Ectodermal cell (in vitro differentiated cells): Measurements from ENCODE around the gene TTLL3.

Experiments
- H3K27ac ChIP-seq: 2 replicates; pipeline ENCODE4 v1.7.0; 2013; ENCODE audit warnings: mild to moderate bottlenecking, low read depth, low read length; ENCODE audit not compliant: insufficient read depth, poor library complexity, severe bottlenecking
- H3K27me3 ChIP-seq: 2 replicates; pipeline ENCODE4 v1.7.0; 2013; ENCODE audit warnings: mild to moderate bottlenecking, low read length; ENCODE audit not compliant: insufficient read depth, control insufficient read depth, poor library complexity, severe bottlenecking
- H3K36me3 ChIP-seq: one replicate; pipeline ENCODE4 v1.7.0; 2013; ENCODE audit warnings: low read length; ENCODE audit not compliant: control insufficient read depth, insufficient read depth
- H3K4me1 ChIP-seq: one replicate; pipeline ENCODE4 v1.7.0; 2013; ENCODE audit warnings: low read length; ENCODE audit not compliant: control insufficient read depth, insufficient read depth
- H3K4me3 ChIP-seq: 2 replicates; pipeline ENCODE4 v1.7.0; 2013; ENCODE audit warnings: low read depth, low read length, control low read depth; ENCODE audit not compliant: insufficient read depth
- H3K9me3 ChIP-seq: 2 replicates; pipeline ENCODE4 v1.7.0; 2013; ENCODE audit warnings: mild to moderate bottlenecking, low read length, moderate library complexity; ENCODE audit not compliant: control insufficient read depth
- WGBS, 2 experiments: methylation state at CpG; one replicate each; pipeline ENCODE4 v1.1.7; 2013; ENCODE audit warnings: missing lambda C conversion rate in 2 of 2; 5-methylcytosine and 5-hydroxymethylcytosine counted together

TTLL3 gene

DNA sequence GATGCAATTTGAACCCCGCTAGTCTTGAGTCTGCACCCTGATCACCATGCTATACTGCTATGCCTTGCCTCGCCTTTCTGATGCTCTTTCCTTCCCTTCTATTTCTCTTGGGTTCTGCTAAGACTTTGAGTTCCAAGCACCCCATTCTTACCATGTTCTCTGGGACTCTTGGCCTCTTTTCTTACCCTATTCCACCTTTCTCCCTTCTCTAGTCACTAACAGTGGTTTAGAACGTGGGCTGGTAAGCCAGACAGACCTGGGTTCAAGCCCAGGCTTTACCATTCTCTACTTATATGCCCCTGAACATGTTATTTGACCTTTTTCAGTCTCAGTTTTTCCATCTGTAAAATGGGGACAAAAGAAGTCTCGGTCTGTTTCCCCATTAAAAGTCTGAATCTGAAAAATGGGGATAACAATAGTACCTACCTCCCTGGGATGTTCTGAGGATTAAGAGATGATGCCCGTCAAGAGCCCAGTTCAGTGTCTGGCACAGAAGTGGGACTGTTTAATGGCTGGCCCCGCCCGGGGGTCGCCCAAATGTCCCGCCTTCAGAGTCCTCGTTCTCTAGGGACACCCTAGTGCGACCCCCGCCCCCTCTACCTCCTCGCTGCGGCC lies 18.2 kb upstream of the TTLL3 start:
- Histone ChIP-seq H3K36me3 (peaks cover 19% of the 10 kb centered on the region), H3K4me1 (no peaks in the 10 kb centered on the region), H3K27ac (peak overlapping the region; percentile 100), H3K4me3 (peak overlapping the region; percentile 95), H3K9me3 (no peaks in the 10 kb centered on the region), H3K27me3 (no peaks in the 10 kb centered on the region)
- 20% methylated on average over 14 of the region's 14 CpGs for WGBS, 2 experiments

DNA sequence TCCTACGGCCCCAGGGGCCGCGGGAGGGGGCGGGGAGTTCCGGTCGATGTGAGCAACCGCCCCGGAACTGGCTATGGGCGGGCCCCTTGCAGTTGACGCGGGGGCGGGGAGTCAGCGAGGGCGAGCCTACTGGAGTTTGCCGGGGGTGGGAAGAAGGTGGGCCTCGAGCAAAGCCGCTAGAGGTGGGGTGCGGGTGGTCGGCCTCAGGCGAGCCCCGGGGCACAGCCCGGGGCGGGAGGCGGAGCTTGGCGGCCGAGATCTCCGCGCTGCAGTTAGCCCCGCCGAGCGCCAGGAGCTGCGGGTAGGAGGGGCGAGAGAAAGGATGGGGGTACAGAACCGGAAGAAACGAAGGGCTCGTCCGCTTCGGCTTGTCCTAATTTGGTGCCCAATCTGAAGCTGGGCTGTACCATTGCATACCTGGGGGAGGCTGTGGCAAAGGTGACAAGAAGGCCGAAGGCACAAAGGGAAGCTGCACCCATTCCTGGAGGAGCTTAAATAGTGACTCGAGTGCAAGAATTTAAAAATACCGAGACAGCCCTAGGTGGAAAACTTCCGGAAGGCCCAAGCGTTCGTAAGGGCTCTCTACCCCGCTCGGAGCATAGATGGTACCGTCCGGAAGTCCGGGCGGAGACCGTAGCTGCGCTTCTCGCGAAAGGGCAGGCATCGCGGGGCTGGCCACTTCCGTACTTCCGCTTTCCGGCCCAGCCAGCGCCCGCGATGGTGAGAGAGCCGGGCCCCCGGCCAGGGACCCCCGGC lies 17.5 kb upstream of the TTLL3 start, which contains the start of the genes ARPC4 and TADA3:
Gene ARPC4 (plus strand): TSS at position 678 of the 756 bp plus-strand sequence. CDS start 40 bp downstream, at position 718.
Gene TADA3 (minus strand): TSS at position 69 of the 756 bp plus-strand sequence. CDS start 1,007 bp downstream, outside the sequence.
- Histone ChIP-seq H3K27me3 (no peaks in the 10 kb centered on the region), H3K36me3 (peaks cover 23% of the 10 kb centered on the region), H3K4me3 (peak within 1 kb of the TSS; percentile 95), H3K4me1 (no peaks in the 10 kb centered on the region), H3K27ac (peak within 1 kb of the TSS; percentile 100), H3K9me3 (no peaks in the 10 kb centered on the region)
- WGBS, 2 experiments, result 0% methylated on average over 65 of the region's 65 CpGs

DNA sequence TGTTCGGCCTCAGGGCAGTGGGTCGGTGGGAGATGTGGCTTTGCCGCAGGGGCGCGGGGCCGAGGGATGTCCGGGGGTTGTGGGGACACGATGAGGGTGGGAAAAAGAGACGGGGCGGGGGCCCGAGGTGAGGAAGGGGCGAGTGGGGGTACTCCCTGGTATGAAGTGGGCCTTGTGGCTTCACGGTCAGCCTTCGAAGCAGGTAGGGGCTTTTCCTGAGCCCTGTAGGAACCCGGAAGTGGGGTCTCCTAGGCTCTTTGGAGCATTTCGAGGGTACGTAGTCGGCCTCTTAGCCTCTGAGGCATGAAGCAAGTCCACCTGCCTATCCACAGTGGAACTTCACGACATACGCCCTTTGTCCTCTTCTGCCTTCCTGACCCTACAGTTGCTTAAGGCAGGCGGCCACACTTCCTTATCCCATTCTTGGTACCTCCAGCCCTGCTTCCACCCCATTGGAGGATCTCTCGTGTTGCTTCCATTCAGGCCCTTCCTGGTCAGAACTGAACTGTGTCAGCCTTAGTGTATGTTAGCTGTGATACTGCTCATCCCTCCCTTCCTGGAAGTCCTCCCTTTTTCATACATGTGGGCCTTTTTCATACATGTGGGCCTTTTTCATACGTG lies 16.8 kb upstream of the TTLL3 start:
- H3K36me3 ChIP-seq, result peaks cover 29% of the 10 kb centered on the region
- H3K4me3 ChIP-seq, result peak overlapping the region; percentile 95
- 1 to 2% methylated on average over 23 of the region's 23 CpGs for WGBS, 2 experiments
- no peaks in the 10 kb centered on the region for H3K4me1 ChIP-seq
- H3K27ac ChIP-seq, result peak overlapping the region; percentile 100
- no peaks in the 10 kb centered on the region for H3K9me3 ChIP-seq
- H3K27me3 ChIP-seq, result no peaks in the 10 kb centered on the region

DNA sequence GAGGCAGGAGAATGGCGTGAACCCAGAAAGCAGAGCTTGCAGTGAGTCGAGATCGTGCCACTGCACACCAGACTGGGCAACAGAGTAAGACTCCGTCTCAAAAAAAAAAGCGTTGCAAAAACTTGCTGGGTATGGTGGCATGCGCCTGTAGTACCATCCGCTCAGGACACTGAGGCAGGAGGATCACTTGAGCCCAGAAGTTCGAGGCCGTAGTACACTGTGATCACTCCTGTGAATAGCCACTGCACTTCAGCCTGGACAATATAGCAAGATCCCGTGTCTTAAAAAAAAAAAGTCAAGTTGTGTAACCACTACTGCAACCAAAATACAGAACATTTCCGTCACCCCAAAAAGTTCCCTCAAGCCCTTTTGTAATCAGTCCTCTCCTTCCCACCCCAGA lies 15.7 kb upstream of the TTLL3 start:
- Histone ChIP-seq H3K4me1 (no peaks in the 10 kb centered on the region), H3K27ac (no peak overlapping the region), H3K27me3 (no peaks in the 10 kb centered on the region), H3K36me3 (peaks cover 30% of the 10 kb centered on the region), H3K9me3 (no peaks in the 10 kb centered on the region), H3K4me3 (no peak overlapping the region)
- 94 to 96% methylated on average over 11 of the region's 11 CpGs for WGBS, 2 experiments

DNA sequence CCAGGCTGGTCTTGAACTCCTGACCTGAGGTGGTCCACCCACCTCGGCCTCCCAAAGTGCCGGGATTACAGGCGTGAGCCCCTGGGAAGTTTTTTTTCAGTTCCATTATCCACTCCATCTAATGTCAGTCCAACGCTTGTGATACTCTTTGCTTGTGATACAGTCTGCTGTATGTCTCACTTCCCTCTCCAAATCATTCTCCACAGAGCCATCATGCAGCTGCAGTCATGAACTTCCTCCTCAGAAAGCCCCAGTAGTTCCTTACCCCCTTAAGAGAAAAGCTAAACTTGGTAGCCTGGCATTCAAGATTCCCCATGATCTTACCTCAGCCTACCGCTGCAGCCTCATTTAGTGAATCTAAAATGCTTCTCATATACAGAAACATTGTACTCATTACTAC lies 14.9 kb upstream of the TTLL3 start:
- Histone ChIP-seq H3K9me3 (no peaks in the 10 kb centered on the region), H3K27ac (no peak overlapping the region), H3K36me3 (peaks cover 30% of the 10 kb centered on the region), H3K4me1 (no peaks in the 10 kb centered on the region), H3K27me3 (no peaks in the 10 kb centered on the region), H3K4me3 (no peak overlapping the region)
- 96% methylated on average over 5 of the region's 5 CpGs for WGBS, 2 experiments

DNA sequence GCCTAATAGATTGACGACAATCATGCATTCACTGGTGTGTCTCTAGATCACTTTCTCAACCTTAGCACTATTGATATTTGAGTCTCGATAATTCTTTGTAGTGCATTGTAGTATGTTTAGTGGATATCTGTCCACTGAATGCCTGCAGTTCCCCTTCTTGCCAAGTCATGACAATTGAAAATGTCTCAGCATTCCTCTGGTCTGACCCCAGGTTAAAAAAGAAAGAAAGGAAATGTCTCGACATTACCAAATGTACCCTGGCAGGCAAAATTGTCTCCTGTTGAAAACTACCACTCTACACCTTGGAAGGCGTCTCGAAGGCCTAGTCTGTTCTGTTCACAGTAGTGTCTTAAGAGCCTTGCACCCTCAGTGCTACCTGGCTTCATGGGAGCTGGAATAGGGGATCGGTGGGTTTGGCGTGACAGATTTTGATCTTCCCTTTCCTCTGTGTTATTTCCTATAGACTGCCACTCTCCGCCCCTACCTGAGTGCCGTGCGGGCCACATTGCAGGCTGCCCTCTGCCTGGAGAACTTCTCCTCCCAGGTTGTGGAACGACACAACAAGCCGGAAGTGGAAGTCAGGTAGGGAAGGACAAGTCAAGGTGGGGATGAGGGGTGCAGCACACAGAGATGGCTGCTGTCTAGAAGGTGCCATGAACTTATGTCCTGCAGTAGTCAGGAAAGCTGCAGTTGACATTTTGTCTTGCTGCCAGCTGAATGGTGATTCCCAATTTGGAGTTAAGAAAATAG lies 12.7 kb upstream of the TTLL3 start:
- WGBS, 2 experiments, result 95 to 96% methylated on average over 12 of the region's 12 CpGs
- H3K27ac ChIP-seq, result no peak overlapping the region
- H3K4me3 ChIP-seq, result no peak overlapping the region
- no peaks in the 10 kb centered on the region for H3K9me3 ChIP-seq
- H3K4me1 ChIP-seq, result no peaks in the 10 kb centered on the region
- H3K36me3 ChIP-seq, result peaks cover 36% of the 10 kb centered on the region
- no peaks in the 10 kb centered on the region for H3K27me3 ChIP-seq

DNA sequence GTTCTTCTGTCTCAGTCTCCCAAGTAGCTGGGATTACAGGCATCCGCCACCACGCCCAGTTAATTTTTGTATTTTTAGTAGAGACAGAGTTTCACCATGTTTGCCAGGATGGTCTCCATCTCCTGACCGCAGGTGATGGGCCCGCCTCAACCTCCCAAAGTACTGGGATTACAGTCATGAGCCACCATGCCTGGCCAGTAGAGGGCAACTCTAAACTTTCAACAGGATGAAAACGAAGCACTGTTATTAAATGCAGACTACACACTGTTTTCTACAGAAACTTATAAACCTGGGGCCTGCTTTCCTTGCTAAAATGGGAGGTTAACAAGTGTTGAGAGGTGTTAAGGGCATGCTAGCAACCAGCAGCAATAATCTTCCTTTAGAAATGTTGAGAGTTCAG lies 9.5 kb upstream of the TTLL3 start:
- Histone ChIP-seq H3K27ac (no peak overlapping the region), H3K4me1 (no peaks in the 10 kb centered on the region), H3K9me3 (no peaks in the 10 kb centered on the region), H3K27me3 (no peaks in the 10 kb centered on the region), H3K36me3 (peaks cover 56% of the 10 kb centered on the region), H3K4me3 (no peak overlapping the region)
- 88 to 93% methylated on average over 5 of the region's 5 CpGs for WGBS, 2 experiments

DNA sequence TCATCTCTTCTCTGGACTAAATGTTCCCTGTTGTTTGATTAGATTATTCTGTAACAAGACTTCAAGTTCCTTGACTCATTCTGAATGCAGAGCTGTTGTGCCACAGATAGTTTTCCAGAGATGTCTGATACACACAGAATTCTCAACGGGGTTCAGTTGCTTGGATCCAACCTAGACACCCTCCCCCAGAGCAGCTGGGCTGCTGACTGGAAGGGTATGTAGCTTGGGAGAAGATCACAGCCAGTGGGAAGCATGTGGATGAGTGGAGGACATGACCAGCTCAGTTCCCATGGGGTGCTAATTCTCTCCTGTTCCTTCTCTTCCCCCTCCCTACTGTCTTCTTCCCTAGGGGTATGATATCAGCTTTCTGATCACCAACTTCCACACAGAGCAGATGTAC lies 6.6 kb upstream of the TTLL3 start:
- peaks cover 48% of the 10 kb centered on the region for H3K36me3 ChIP-seq
- no peak overlapping the region for H3K27ac ChIP-seq
- H3K4me1 ChIP-seq, result peaks cover 13% of the 10 kb centered on the region
- no peaks in the 10 kb centered on the region for H3K27me3 ChIP-seq
- 100% methylated on average over 1 of the region's 1 CpG for WGBS, 2 experiments
- H3K9me3 ChIP-seq, result no peaks in the 10 kb centered on the region
- H3K4me3 ChIP-seq, result no peak overlapping the region

DNA sequence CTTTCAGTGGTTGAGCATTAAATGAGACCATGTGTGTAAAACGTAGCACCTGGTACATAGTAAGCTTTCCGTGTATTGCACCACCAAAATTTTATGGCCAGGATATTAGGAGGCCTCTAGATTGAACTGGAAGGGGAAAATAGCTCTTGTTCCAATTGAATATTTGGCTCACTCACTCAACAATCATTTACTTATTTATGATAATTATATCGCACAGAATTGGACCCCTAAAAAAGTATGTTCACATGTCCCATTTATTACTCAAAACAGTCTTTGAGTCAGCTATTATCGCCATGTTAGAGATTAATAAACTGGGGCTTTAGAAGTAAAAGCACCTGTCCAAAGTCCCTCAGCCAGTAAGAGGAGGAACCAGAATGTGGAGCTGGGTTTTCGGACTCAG lies 5.1 kb upstream of the TTLL3 start:
- Histone ChIP-seq H3K4me1 (peaks cover 19% of the 10 kb centered on the region), H3K9me3 (no peaks in the 10 kb centered on the region), H3K27me3 (no peaks in the 10 kb centered on the region), H3K4me3 (no peak overlapping the region), H3K36me3 (peaks cover 41% of the 10 kb centered on the region), H3K27ac (no peak overlapping the region)
- WGBS, 2 experiments, result 92 to 99% methylated on average over 4 to 5 of the region's 5 CpGs

DNA sequence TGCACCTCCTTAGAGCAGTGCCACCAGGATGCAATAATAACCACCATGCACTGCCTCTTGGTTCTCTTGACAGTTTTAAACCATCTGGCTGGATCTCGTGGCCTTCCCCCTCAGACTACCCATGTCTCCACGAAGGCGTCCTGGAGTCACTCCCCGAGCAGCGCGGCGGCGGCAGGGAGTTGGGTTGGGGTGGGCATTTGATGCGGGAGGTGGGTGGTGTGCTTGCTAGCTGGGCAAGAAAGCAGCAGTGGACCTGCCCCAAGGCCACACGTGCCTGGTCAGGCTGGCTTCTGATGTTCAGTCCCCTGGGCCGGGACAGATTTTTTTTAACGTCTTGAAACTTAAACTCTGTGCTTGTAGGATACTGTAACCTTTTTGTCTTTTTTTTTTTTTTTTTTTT lies 3.9 kb upstream of the TTLL3 start:
- H3K36me3 ChIP-seq, result peaks cover 33% of the 10 kb centered on the region
- no peak overlapping the region for H3K4me3 ChIP-seq
- H3K9me3 ChIP-seq, result no peaks in the 10 kb centered on the region
- H3K4me1 ChIP-seq, result peaks cover 22% of the 10 kb centered on the region
- no peak overlapping the region for H3K27ac ChIP-seq
- 96% methylated on average over 12 of the region's 12 CpGs for WGBS, 2 experiments
- H3K27me3 ChIP-seq, result peaks cover 5% of the 10 kb centered on the region
